B cell (primary cell): ENCODE results near the gene AGXT. TPM values are rescaled to one million over a fixed set of nuclear protein-coding genes. Genes with fewer than 3 reads are reported as not detected.

Experiments
- ATAC-seq: fragments of 200-7000 bp; cut with Tn5 transposase; one replicate; pipeline ENCODE4 v1.10.0; 2021; ENCODE audit warnings: low read depth, mild to moderate bottlenecking, moderate number of reproducible peaks, moderate library complexity
- CTCF ChIA-PET: fragments of 350-600 bp; sonication (Branson Sonifier 250); formaldehyde crosslinking; loops from one replicate; lab custom pipeline; 2021; ENCODE audit warnings: antibody characterized with exemption, inconsistent platforms; lab: Charles Lee
- POLR2A ChIA-PET: fragments of 350-600 bp; sonication (Branson Sonifier 250); formaldehyde crosslinking; loops from one replicate; lab custom pipeline; 2021; ENCODE audit warnings: antibody characterized with exemption; lab: Charles Lee
- DNase-seq: peaks from one replicate; pipeline ENCODE4 v3.0.0; 2013
- H2AFZ ChIP-seq: 2 replicates; pipeline ENCODE4 v1.6.1; 2012; ENCODE audit warnings: mild to moderate bottlenecking, low read depth, low read length; ENCODE audit not compliant: insufficient read depth, poor library complexity, severe bottlenecking
- H3K27ac ChIP-seq, 2 donors: 1 replicate in 1 of 2; 2 replicates in 1 of 2; pipeline ENCODE4 v1.5.1; 2012 to 2013; ENCODE audit warnings: low read length in 2 of 2, mild to moderate bottlenecking in 2 of 2, moderate library complexity in 1 of 2
- H3K27me3 ChIP-seq, 4 experiments: fragments of 200-600 bp in 1 of 4; sonication (generic) in 1 of 4; replicated peaks in 1 of 4; 1 replicate in 2 of 4; 2 replicates in 2 of 4; pipeline versions ENCODE4 v1.6.1 to v1.7.0; 2013 to 2016; ENCODE audit warnings: low read length in 3 of 4, mild to moderate bottlenecking in 2 of 4, mixed read lengths in 1 of 4, moderate library complexity in 1 of 4; ENCODE audit not compliant: insufficient read depth in 4 of 4, control insufficient read depth in 3 of 4; ENCODE audit errors: control extremely low read depth in 1 of 4
- H3K36me3 ChIP-seq, 2 experiments: replicated peaks in 1 of 2; 1 replicate in 1 of 2; 2 replicates in 1 of 2; pipeline versions ENCODE4 v1.6.1 to v1.7.1; 2013; ENCODE audit warnings: low read length in 1 of 2; ENCODE audit not compliant: insufficient read depth in 2 of 2, control insufficient read depth in 1 of 2; ENCODE audit errors: control extremely low read depth in 1 of 2, extremely low read depth in 1 of 2
- H3K4me1 ChIP-seq, 2 donors: fragments of 200-600 bp in 1 of 2; sonication (generic) in 1 of 2; 1 replicate in 1 of 2; 2 replicates in 1 of 2; pipeline versions ENCODE4 v1.5.1 to v1.6.1; 2013 to 2017; ENCODE audit warnings: low read length in 2 of 2; ENCODE audit not compliant: control insufficient read depth in 2 of 2, insufficient read depth in 2 of 2
- H3K4me2 ChIP-seq: replicated peaks from 2 replicates; pipeline ENCODE3; 2012; ENCODE audit warnings: mild to moderate bottlenecking, low read depth, low read length; ENCODE audit not compliant: poor library complexity, severe bottlenecking
- H3K4me3 ChIP-seq, 5 experiments: fragments of 200-600 bp in 1 of 5; sonication (generic) in 1 of 5; 1 replicate in 3 of 5; 2 replicates in 2 of 5; pipeline versions ENCODE4 v1.5.1 to v1.7.0; 2011 to 2016; ENCODE audit warnings: low read length in 4 of 5, mild to moderate bottlenecking in 4 of 5, low read depth in 2 of 5, control low read depth in 1 of 5, moderate library complexity in 1 of 5; ENCODE audit not compliant: insufficient read depth in 1 of 5; ENCODE audit errors: control extremely low read depth in 1 of 5, extremely low read depth in 1 of 5
- H3K79me2 ChIP-seq: fragments of 200-600 bp; sonication (generic); one replicate; pipeline ENCODE4 v1.6.0; 2016; ENCODE audit warnings: low read length; ENCODE audit not compliant: control insufficient read depth, insufficient read depth
- H3K9ac ChIP-seq: fragments of 200-600 bp; sonication (generic); 2 replicates; pipeline ENCODE4 v1.6.1; 2017; ENCODE audit warnings: mild to moderate bottlenecking, low read length, moderate library complexity
- H3K9me3 ChIP-seq, 3 donors: one replicate each; pipeline versions ENCODE4 v1.6.1 to v1.7.1; 2013; ENCODE audit warnings: low read length in 2 of 3; ENCODE audit not compliant: control insufficient read depth in 2 of 3, insufficient read depth in 1 of 3; ENCODE audit errors: control extremely low read depth in 1 of 3
- H4K20me1 ChIP-seq: 2 replicates; pipeline ENCODE4 v1.6.0; 2012; ENCODE audit warnings: mild to moderate bottlenecking, low read length; ENCODE audit not compliant: insufficient read depth, control insufficient read depth, poor library complexity, severe bottlenecking
- H3K27ac Mint-ChIP-seq: one replicate; pipeline ENCODE4 v1.8.0; 2021; ENCODE audit warnings: mixed read lengths
- H3K27me3 Mint-ChIP-seq: one replicate; pipeline ENCODE4 v1.8.0; 2021; ENCODE audit warnings: mixed read lengths
- H3K4me1 Mint-ChIP-seq: one replicate; pipeline ENCODE4 v1.8.0; 2021; ENCODE audit warnings: mixed read lengths
- H3K4me3 Mint-ChIP-seq: one replicate; pipeline ENCODE4 v1.8.0; 2021; ENCODE audit warnings: mixed read lengths
- H3K9me3 Mint-ChIP-seq: one replicate; pipeline ENCODE4 v1.8.0; 2022; ENCODE audit warnings: mixed read lengths; ENCODE audit not compliant: insufficient read depth
- CTCF ChIP-seq: fragments of 200-600 bp; IDR thresholded peaks from one replicate; pipeline ENCODE4 v1.8.0; 2022; ENCODE audit warnings: antibody characterized with exemption, mild to moderate bottlenecking
- EZH2 ChIP-seq: IDR thresholded peaks from 2 replicates; pipeline ENCODE4 v1.6.1; 2012; ENCODE audit warnings: borderline replicate concordance, low read depth, mild to moderate bottlenecking, moderate library complexity, low read length; ENCODE audit not compliant: insufficient read depth, poor library complexity, severe bottlenecking
- WGBS: methylation state at CpG from one replicate; pipeline ENCODE4 v1.1.5; 2013; ENCODE audit warnings: missing lambda C conversion rate; ENCODE audit not compliant: insufficient coverage; 5-methylcytosine and 5-hydroxymethylcytosine counted together
- intact Hi-C: fragments of 100-400 bp; cut with micrococcal nuclease; formaldehyde crosslinking; loops from one replicate; pipeline ENCODE4 v1.10.0; 2022
- polyA plus RNA-seq: library from polyadenylated mRNA; depleted of rRNA; stranded (reverse); fragments of >200 nt; gene quantifications from 2 replicates; pipeline ENCODE4 v1.2.3, GENCODE V29; 2012
- total RNA-seq, 2 donors: library from RNA; stranded (reverse); fragments of 120-200 nt in 1 of 2; gene quantifications; 1 replicate in 1 of 2; 2 replicates in 1 of 2; pipeline versions ENCODE4 v1.2.3 to v1.2.4, GENCODE V29; 2013 to 2022

AGXT gene
- total and polyA plus RNA-seq, 2 donors (not counting 1 experiment from before 2014, with no cell fraction given): not detected

- ATAC-seq (no peak), DNase-seq (no peak)
- Histone ChIP-seq H4K20me1 (no peaks in the 10 kb centered on the region), H3K9me3 (peaks cover 0 to 3% (median 0%) of the 10 kb centered on the region in 3 donors), H3K27me3 (no peaks in the 10 kb centered on the region), H2AFZ (no peak overlapping the region), H3K36me3 (no peaks in the 10 kb centered on the region), H3K4me1 (no peaks in the 10 kb centered on the region), H3K27ac (no peak overlapping the region), H3K4me3 (no peak overlapping the region), H3K9ac (no peak overlapping the region), H3K79me2 (no peaks in the 10 kb centered on the region), H3K4me2 (no peak overlapping the region)
- Mint-ChIP-seq H3K4me3 (no peak overlapping the region), H3K9me3 (no peaks in the 10 kb centered on the region), H3K27ac (no peak overlapping the region), H3K27me3 (no peaks in the 10 kb centered on the region), H3K4me1 (no peaks in the 10 kb centered on the region)
- POLR2A ChIA-PET: no interaction called here
- TF ChIP-seq CTCF (no peak), EZH2 (no peak)
- intact Hi-C loops: no loop called here
- 93% methylated on average over 18 of the region's 18 CpGs for WGBS
- CTCF ChIA-PET: interaction anchor here (0.9 kb wide), 1 partner anchor 9 kb away, joined by 3 read pairs; no protein-coding TSS in a partner anchor
Measured at GRCh38 chr2:240922245-240922981, 53.8 kb downstream of the AGXT start.

- H3K79me2 ChIP-seq: no peaks in the 10 kb centered on the region
- intact Hi-C loops: no loop called here
- H3K4me1 ChIP-seq: no peaks in the 10 kb centered on the region
- Mint-ChIP-seq H3K9me3 (no peaks in the 10 kb centered on the region), H3K4me3 (no peak overlapping the region), H3K27ac (no peak overlapping the region), H3K4me1 (no peaks in the 10 kb centered on the region), H3K27me3 (peaks cover 1% of the 10 kb centered on the region)
- no peak overlapping the region for H3K27ac ChIP-seq
- no peak overlapping the region for H3K9ac ChIP-seq
- 83% methylated on average over 12 of the region's 15 CpGs for WGBS
- TF ChIP-seq EZH2 (no peak), CTCF (no peak)
- ATAC-seq (no peak), DNase-seq (no peak)
- H3K9me3 ChIP-seq: peaks cover 0 to 3% (median 0%) of the 10 kb centered on the region in 3 donors
- H3K27me3 ChIP-seq: no peaks in the 10 kb centered on the region
- POLR2A ChIA-PET: no interaction called here
- H3K36me3 ChIP-seq: no peaks in the 10 kb centered on the region
- H3K4me3 ChIP-seq: no peak overlapping the region
- H4K20me1 ChIP-seq: no peaks in the 10 kb centered on the region
- CTCF ChIA-PET: interaction anchor here (0.9 kb wide), 1 partner anchor 10 kb away, joined by 3 read pairs; no protein-coding TSS in a partner anchor
- H2AFZ ChIP-seq: no peak overlapping the region
- H3K4me2 ChIP-seq: no peak overlapping the region
Measured at GRCh38 chr2:240922982-240923537, 54.4 kb downstream of the AGXT start.
